Stimulated activated CD4-positive, alpha-beta T cell treated with anti-CD3 and anti-CD28 coated beads, Interleukin-1b, Interleukin-23, amount 100 ng/mL, for 48 hours (primary cell): ENCODE measurements around the gene THAP4.

Experiments used
- DNase-seq: peaks from one replicate; pipeline ENCODE4 v3.0.0-alpha.2; 2020

Gene THAP4

GRCh38 chr2:241562269-241562891, 74.6 kb downstream of the THAP4 start:
- DNase-seq: no peak

DNA sequence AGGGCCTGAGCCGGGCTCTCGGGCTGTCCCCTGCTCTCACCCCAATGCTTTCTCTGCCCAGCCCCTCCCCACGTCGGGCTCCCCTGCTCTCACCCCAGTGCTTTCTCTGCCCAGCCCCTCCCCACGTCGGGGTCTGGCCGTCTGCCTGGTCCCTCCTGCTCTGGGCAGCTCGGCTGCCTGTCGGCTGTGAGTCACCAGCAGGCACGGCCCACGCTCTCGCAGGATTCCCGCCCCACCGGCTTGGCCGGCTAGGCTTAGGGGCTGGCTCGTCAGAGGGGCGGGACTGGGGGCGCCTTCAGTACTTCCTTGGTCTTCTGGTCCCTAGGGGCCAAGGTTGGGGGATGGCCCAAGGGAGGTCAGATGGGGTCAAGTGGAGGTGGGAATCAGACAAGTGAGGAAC, 75.1 kb downstream of the THAP4 start:
- DNase-seq: no peak

GRCh38 chr2:241560883-241561474, 76.0 kb downstream of the THAP4 start:
- DNase-seq: no peak

DNA sequence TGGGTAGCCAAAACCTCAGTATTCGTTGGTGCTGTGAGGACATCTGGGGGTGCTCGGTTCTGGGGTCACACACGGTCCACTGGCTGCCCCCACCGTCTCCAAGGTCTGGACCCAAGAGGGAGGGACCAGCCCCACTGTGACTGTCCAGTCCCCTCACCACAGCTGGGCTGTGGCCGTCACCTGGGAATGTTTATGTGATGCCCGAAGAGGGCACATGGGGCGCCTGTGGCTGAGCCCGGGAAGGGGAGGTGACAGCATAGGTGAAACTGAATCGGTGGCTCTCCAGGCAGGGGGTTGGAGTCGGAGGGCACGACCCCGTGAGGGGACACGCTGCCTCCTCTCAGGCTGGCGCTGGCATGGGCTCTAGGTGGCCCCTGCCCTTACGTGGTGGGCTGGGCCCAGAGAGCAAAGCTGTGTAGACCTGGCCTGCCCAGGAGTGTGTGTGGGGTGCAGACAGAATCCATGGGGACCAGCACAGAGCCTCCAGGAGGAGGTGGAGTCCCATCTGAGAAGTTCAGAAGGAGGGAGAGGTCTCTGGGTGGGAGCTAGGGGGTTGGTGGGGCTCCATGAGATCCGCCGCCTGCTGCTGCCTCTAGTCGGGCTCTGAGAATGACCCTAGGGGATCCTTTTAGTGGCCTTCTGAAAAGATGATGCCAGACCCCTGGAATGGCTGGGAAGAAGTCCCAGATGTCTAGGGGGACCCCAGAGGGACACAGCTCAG, 76.6 kb downstream of the THAP4 start:
- no peak for DNase-seq

DNA sequence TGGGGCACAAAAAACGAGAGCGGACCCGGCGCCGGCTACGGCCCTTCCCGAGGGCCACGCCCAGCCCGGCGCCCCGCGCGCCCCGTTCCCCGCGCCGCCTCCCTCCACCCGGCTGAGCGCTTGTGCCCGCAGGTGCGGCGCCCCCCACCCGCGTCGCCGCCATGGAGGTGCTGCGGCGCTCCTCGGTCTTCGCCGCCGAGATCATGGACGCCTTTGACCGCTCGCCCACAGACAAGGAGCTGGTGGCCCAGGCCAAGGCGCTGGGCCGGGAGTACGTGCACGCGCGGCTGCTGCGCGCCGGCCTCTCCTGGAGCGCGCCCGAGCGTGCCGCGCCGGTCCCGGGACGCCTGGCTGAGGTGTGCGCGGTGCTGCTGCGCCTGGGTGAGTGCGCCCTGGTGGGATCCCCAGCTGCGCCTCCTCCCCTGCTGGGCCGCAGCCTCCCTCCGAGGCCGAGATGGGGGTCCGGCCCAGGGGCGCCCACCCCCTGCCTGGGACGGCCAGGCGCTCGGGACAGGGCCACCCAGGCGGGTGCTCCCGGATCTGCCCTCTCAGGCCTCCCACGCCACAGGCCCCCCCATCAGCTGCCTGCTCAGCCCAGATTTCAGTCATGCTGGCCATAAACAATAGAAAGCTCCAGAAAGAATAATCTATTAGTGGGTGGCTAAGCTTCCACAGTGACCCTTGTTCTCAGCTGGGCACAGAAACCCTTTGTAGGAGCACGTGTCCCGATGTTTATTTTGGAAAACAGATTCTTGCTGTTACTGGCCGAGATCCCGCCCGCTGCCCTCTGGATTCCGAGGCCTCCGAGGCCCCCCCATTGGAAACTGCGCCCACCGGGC, 77.4 kb downstream of the THAP4 start:
- no peak for DNase-seq

DNA sequence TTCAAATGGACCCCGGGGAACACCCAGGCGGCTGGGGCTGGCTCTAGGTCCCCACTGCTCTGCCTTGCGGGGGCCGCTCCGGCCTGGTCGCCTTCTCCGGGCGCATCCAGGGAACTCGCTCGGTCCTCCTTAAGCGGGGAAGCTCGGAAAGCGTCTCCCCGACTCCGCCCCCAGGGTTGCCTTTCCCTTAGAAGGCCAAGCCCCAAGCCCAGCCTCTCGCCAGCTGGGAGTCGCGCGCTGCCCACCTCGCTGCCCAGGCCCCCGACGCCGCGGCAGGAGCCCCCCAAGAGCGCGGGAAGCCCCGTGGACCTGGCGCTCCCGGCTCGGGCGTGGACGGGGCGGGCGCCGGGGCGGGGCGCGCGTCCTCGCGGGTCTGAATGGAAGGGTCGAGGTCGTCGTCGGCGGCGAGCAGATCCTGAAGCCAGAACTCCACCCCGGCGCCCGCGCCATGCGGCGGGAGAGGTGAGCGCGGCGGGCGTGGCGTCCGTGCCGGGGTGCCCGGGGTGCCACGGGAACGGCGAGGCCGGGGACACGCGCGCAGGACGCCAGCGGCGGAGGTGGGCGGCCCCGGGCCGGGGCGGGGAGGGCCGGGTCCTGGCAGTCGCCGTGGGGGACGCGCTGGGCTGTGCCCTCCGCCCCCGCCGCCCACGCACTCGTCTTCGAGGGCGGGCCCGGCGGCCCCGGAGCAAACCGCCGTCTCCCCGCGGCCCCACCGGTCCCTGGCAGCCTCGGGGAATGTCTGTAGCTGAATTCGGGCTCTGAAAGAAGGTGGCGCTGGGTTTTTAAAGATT, 78.2 kb downstream of the THAP4 start, which contains the start of gene BOK:
TSS of gene BOK (plus strand) at position 214 of the 791 bp plus-strand sequence. CDS start 739 bp downstream, outside the sequence.
- DNase-seq: no peak

DNA sequence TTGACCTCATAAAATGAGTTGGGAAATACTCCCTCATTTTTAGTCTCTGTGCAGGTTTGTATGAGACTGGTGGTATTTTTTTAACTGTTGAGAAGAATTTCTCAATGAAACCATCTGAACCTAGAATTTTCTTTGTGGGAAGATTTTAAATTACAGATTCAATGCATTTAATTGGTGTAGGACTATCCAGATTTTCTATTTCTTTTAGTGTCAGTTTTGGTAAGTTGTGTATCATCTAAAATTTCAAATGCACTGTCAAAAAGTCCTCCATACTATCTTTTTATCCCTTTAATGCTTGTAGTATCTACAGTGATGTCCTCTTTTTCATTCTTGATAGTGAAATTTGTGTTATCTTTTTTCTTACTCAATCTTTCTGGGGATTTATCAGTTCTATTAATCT, 80.2 kb downstream of the THAP4 start:
- DNase-seq: no peak

DNA sequence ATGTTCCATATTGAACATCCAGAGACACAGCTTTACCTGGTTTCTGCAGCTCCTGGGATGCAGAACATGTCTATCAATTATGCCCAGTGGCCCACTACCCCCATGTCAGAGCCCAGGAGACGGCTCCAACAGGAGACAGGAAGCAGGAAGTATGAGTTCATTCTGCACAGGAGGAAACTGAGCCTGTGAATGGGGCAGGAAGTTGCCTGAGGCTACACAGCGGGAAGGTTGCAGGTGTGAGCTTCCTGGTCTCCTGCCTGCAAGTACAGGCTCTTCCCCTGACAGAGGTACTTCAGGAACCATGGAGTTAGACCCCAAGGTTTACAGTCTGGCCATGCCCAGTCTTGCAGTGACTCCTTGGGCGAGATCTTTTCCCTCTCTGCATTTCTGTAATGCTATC, 81.2 kb downstream of the THAP4 start:
- DNase-seq: no peak

- no peak for DNase-seq
Measured at GRCh38 chr2:241554610-241555322, 82.2 kb downstream of the THAP4 start.

- no peak for DNase-seq
Measured at GRCh38 chr2:241553981-241554380, 83.0 kb downstream of the THAP4 start.

- DNase-seq: no peak
Measured at GRCh38 chr2:241553512-241553830, 83.5 kb downstream of the THAP4 start.

GRCh38 chr2:241551998-241552737, 84.8 kb downstream of the THAP4 start:
- DNase-seq: no peak

GRCh38 chr2:241551599-241551997, 85.4 kb downstream of the THAP4 start:
- no peak for DNase-seq

DNA sequence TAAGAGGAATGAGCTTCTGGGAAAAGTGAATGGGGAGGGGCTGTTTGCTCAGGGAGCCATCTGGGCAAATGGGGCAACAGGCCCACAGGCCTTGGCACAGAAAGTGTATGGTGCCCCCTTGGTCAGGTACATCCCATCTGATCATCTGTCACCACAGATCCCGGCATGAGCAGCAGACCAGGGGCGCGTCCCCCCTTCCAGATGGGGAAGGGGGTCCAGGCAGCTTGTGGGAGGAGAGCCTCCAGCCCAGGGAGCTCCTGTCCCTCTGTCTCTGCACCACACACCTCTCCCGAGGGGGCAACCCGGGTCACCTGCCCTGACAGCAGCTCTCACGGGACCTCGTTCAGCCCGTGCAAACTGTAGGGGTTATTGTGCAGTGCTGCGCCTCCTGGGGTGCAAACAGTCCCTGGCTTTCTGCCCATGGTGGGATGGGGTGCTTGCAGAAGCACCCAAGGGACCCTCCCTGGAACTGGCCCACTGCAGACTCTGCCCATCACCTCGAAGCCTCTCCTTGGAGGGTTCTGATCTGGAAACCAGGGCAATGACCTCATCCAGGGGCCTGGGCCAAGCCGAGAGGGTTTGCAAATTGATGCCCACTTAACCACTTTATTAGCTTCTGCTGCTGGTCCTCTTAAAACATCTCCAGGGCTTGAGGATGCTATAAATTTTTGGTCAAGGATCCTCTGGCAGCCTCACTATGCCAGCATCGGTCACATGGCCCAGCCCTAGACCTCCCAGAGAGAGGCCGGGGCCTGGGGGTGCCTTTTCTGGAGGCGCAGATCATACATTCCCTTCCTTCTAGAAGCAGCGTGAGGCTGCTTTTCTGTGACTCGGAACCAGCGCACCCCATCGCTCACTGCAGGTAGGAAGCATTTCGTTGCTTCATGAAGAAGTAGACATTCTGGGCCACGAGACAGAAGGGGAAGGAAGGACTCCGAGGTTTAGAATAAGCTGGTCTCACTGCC, 86.1 kb downstream of the THAP4 start:
- DNase-seq: no peak

DNA sequence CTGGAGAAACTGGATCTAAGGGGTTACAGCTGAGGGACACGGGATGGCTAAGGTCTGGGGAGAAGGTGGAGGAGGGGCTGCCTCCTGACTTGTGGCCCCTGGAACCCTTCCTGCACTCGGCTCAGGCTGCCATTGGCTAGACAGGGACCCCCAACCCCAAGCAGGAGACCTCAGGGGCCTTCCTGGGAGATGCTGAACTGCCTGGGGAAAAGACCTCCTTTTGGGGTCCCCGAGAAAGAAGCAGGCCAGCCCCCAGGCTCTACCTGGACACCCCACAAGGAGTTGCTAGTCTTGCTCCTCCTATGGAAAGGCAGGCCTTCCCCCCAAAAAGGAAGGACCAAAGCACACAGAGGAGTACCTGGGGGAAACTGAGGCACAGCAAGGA, 88.5 kb downstream of the THAP4 start:
- DNase-seq: no peak

DNA sequence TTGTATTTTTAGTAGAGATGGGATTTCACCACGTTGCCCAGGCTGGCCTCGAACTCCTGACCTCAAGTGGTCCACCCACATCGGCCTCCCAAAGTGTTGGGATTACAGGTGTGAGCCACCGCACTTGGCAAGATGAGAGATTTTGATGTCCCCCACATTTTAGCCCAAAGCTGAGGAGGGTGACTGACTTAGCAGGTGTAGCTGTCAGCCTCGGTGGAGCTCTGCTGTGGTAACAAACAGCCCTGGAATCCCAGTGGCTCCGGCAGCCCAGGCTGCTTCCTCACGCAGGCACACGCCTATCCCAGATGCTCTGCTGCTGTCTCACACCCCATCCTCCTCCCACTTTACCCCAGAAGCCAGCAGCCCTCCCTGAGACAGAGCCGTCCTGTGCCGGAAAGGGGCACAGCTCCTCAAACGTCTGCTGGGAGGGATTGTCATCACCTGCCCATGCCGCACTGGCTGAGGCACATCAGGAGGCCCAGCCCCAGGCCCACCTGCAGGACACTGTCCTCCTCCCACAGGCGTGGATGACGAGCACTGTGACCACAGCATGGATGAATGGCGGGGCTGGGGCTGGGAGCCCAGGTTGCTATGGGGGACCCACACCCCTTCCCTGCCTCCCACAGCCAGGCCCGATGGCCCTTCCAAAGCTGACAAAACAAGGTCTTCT, 89.0 kb downstream of the THAP4 start:
- DNase-seq: no peak

- no peak for DNase-seq
Measured at GRCh38 chr2:241546771-241547498, 90.0 kb downstream of the THAP4 start.
